ENCODE measurements around the gene GCHFR. TPM values are rescaled to one million over a fixed set of nuclear protein-coding genes. Genes with fewer than 3 reads are reported as not detected.

GCHFR gene
- total RNA-seq, 2 experiments from 2014 or later = 50.6 to 50.8 TPM

Other genes with a start within 250 kb of the GCHFR start
- gene CCDC32, start 199.0 kb upstream of the GCHFR start, total RNA-seq = 10 to 100 TPM; 24.7 to 27.0 TPM
- gene RPUSD2, start 194.8 kb upstream of the GCHFR start, total RNA-seq = 10 to 100 TPM; 14.1 to 15.6 TPM
- 10 to 100 TPM; 61.4 to 65.4 TPM for gene KNL1, start 169.8 kb upstream of the GCHFR start, total RNA-seq
- 10 to 100 TPM; 82.7 to 87.3 TPM for gene RAD51, start 68.9 kb upstream of the GCHFR start, total RNA-seq
- gene RMDN3, start 8.8 kb upstream of the GCHFR start, total RNA-seq = 10 to 100 TPM; 34.0 to 35.1 TPM
- 1 to 10 TPM; 1.1 to 1.2 TPM for gene C15orf62, start 5.9 kb downstream of the GCHFR start, total RNA-seq
- 10 to 100 TPM; 29.4 to 35.6 TPM for gene ZFYVE19, start 43.0 kb downstream of the GCHFR start, total RNA-seq
- 10 to 100 TPM; 42.9 to 47.2 TPM for gene DNAJC17, start 43.4 kb downstream of the GCHFR start, total RNA-seq
- not detected for gene PPP1R14D, start 64.6 kb downstream of the GCHFR start, total RNA-seq
- 1 to 10 TPM; 3.1 to 4.3 TPM for gene SPINT1, start 80.0 kb downstream of the GCHFR start, total RNA-seq
- gene RHOV, start 110.2 kb downstream of the GCHFR start, total RNA-seq = not detected
- 10 to 100 TPM; 17.8 to 18.4 TPM for gene VPS18, start 130.4 kb downstream of the GCHFR start, total RNA-seq
- gene DLL4, start 165.3 kb downstream of the GCHFR start, total RNA-seq = not detected
- gene CHAC1, start 189.4 kb downstream of the GCHFR start, total RNA-seq = 1 to 10 TPM; 8.3 to 8.9 TPM

Measured in activated CD8-positive, alpha-beta T cell treated with anti-CD3 and anti-CD28 coated beads, Interleukin-2, amount 10 ng/mL, durations not matched to agents 7 days and 5 days (primary cell).